Parathyroid adenoma (tissue), 2 donors: ENCODE data around the gene ARID5A.

Source experiments
- H2AFZ ChIP-seq: fragments of 300-600 bp; sonication (generic); one replicate; pipeline ENCODE4 v1.7.0; 2017; ENCODE audit warnings: antibody characterized with exemption, mild to moderate bottlenecking
- H3K27ac ChIP-seq: fragments of 300-600 bp; sonication (generic); one replicate; pipeline ENCODE4 v1.7.0; 2017
- H3K27me3 ChIP-seq: fragments of 300-600 bp; sonication (generic); one replicate; pipeline ENCODE4 v1.7.0; 2017; ENCODE audit warnings: low read length; ENCODE audit not compliant: control insufficient read depth, insufficient read depth
- H3K36me3 ChIP-seq: fragments of 300-600 bp; sonication (generic); one replicate; pipeline ENCODE4 v1.7.0; 2017; ENCODE audit warnings: low read length; ENCODE audit not compliant: control insufficient read depth, insufficient read depth
- H3K4me1 ChIP-seq: fragments of 300-600 bp; sonication (generic); one replicate; pipeline ENCODE4 v1.7.0; 2017; ENCODE audit warnings: control low read depth
- H3K4me2 ChIP-seq: fragments of 300-600 bp; sonication (generic); one replicate; pipeline ENCODE4 v1.7.0; 2017; ENCODE audit warnings: low read length
- H3K4me3 ChIP-seq: fragments of 300-600 bp; sonication (generic); one replicate; pipeline ENCODE4 v1.7.0; 2017; ENCODE audit warnings: low read depth, low read length
- H3K79me2 ChIP-seq: fragments of 300-600 bp; sonication (generic); one replicate; pipeline ENCODE4 v1.7.0; 2017; ENCODE audit warnings: control low read depth
- H3K9ac ChIP-seq: fragments of 300-600 bp; sonication (generic); one replicate; pipeline ENCODE4 v1.7.0; 2017; ENCODE audit warnings: mild to moderate bottlenecking
- H3K9me3 ChIP-seq: fragments of 300-600 bp; sonication (generic); one replicate; pipeline ENCODE4 v1.7.0; 2017; ENCODE audit warnings: low read length; ENCODE audit not compliant: control insufficient read depth
- CTCF ChIP-seq: fragments of 300-600 bp; sonication (generic); IDR thresholded peaks from one replicate; pipeline ENCODE4 v1.7.0; 2017; ENCODE audit warnings: antibody characterized with exemption, mild to moderate bottlenecking
- donor health status: primary hyperparathyroidism.

ARID5A gene

GRCh38 chr2:96502891-96503636 lies 33.5 kb upstream of the ARID5A start:
- H3K27me3 ChIP-seq = no peaks in the 10 kb centered on the region
- no peak overlapping the region for H3K9ac ChIP-seq
- no peak overlapping the region for H3K27ac ChIP-seq
- no peak overlapping the region for H3K4me3 ChIP-seq
- no peak for TF ChIP-seq CTCF
- H3K9me3 ChIP-seq = no peaks in the 10 kb centered on the region
- no peaks in the 10 kb centered on the region for H3K36me3 ChIP-seq
- H2AFZ ChIP-seq = no peak overlapping the region
- H3K4me1 ChIP-seq = no peaks in the 10 kb centered on the region
- no peaks in the 10 kb centered on the region for H3K79me2 ChIP-seq
- no peak overlapping the region for H3K4me2 ChIP-seq

DNA sequence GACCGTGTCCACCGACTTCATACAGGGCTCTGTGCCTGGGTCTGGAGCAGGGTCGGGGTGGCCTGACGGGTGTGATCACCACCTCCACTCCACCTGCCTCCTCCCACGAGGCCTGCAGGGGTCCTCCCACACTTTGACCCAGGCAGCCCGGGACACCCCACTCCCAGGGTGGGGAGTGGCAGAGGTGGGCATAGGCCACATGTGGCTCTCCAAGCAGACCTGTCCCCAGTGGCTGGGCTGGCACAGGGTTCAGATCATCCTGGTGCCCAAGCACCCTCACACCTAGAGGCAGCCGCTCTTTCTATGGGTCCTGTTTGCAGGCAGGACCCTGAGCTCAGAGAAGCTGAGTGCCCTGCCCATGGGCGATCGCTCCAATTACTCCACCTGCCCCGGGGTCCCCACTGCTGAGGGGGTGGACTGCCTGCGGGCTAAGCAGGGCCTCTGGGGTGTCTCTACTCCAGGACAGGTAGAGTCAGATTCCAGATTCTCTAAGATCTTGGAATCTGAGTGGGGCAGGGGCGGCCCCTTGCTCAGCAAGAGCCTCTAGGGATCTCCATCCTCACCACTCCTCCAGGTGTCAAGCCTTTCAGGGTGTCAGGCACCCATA lies 32.8 kb upstream of the ARID5A start:
- peaks cover 3% of the 10 kb centered on the region for H3K4me1 ChIP-seq
- no peak overlapping the region for H3K27ac ChIP-seq
- TF ChIP-seq CTCF = no peak
- H3K36me3 ChIP-seq = no peaks in the 10 kb centered on the region
- H3K4me2 ChIP-seq = no peak overlapping the region
- H3K79me2 ChIP-seq = no peaks in the 10 kb centered on the region
- no peak overlapping the region for H3K9ac ChIP-seq
- no peaks in the 10 kb centered on the region for H3K27me3 ChIP-seq
- H3K9me3 ChIP-seq = no peaks in the 10 kb centered on the region
- no peak overlapping the region for H2AFZ ChIP-seq
- H3K4me3 ChIP-seq = no peak overlapping the region

- no peak for TF ChIP-seq CTCF
- H3K4me3 ChIP-seq = no peak within 1 kb of the TSS
- no peaks in the 10 kb centered on the region for H3K79me2 ChIP-seq
- H3K27ac ChIP-seq = no peak within 1 kb of the TSS
- H3K27me3 ChIP-seq = no peaks in the 10 kb centered on the region
- no peak within 1 kb of the TSS for H2AFZ ChIP-seq
- no peaks in the 10 kb centered on the region for H3K9me3 ChIP-seq
- H3K4me1 ChIP-seq = peaks cover 6% of the 10 kb centered on the region
- H3K4me2 ChIP-seq = no peak within 1 kb of the TSS
- no peak within 1 kb of the TSS for H3K9ac ChIP-seq
- no peaks in the 10 kb centered on the region for H3K36me3 ChIP-seq
Measured at GRCh38 chr2:96505231-96505889, 31.2 kb upstream of the ARID5A start, which contains the start of gene NEURL3. Gene NEURL3, minus strand, starts transcription at chr2:96505357. Its CDS starts 71 bp downstream, at chr2:96505286.

- H3K4me1 ChIP-seq = peaks cover 6% of the 10 kb centered on the region
- TF ChIP-seq CTCF = no peak
- H3K9me3 ChIP-seq = no peaks in the 10 kb centered on the region
- H3K27me3 ChIP-seq = no peaks in the 10 kb centered on the region
- no peaks in the 10 kb centered on the region for H3K79me2 ChIP-seq
- no peak overlapping the region for H2AFZ ChIP-seq
- H3K4me3 ChIP-seq = no peak overlapping the region
- no peaks in the 10 kb centered on the region for H3K36me3 ChIP-seq
- no peak overlapping the region for H3K27ac ChIP-seq
- no peak overlapping the region for H3K9ac ChIP-seq
- H3K4me2 ChIP-seq = no peak overlapping the region
Measured at GRCh38 chr2:96506016-96506906, 30.3 kb upstream of the ARID5A start.
